SK-N-SH (cell line): ENCODE results near the gene ITGA6. TPM values are rescaled to one million over a fixed set of nuclear protein-coding genes. Genes with fewer than 3 reads are reported as not detected.

Experiments
- CTCF ChIA-PET: fragments of 300-600, 350-600 bp; formaldehyde crosslinking; extraction: SDS; loops from one replicate; lab custom pipeline; 2021; lab: Yijun Ruan, JAX
- POLR2A ChIA-PET: fragments of 350-600 bp; sonication (Branson Sonifier 250); formaldehyde crosslinking; extraction: SDS; loops from one replicate; lab custom pipeline; 2020; ENCODE audit warnings: antibody characterized with exemption, inconsistent platforms; lab: Yijun Ruan, JAX
- DNase-seq: peaks from one replicate; pipeline ENCODE4 v3.0.0; 2012
- H2AFZ ChIP-seq: fragments of 200-600 bp; sonication (generic); 2 replicates; pipeline ENCODE4 v1.8.1; 2016; ENCODE audit warnings: antibody characterized with exemption, mild to moderate bottlenecking, low read depth
- H3F3A ChIP-seq: fragments of 200-600 bp; sonication (generic); replicated peaks from 2 replicates; pipeline ENCODE3; 2016; ENCODE audit warnings: antibody characterized with exemption, mild to moderate bottlenecking; ENCODE audit not compliant: insufficient read depth
- H3K27ac ChIP-seq, 2 experiments: fragments of 200-500 bp in 1 of 2; fragments of 200-600 bp in 1 of 2; sonication (Bioruptor generic) in 1 of 2; sonication (generic), shearing (Covaris generic) in 1 of 2; 2 replicates each; pipeline versions ENCODE4 v1.5.1 to v1.6.1; 2014 to 2016; ENCODE audit warnings: low read depth in 2 of 2, inconsistent platforms in 1 of 2, low read length in 1 of 2, mild to moderate bottlenecking in 1 of 2, mixed read lengths in 1 of 2
- H3K27me3 ChIP-seq: fragments of 200-600 bp; sonication (generic), shearing (Covaris generic); 2 replicates; pipeline ENCODE4 v1.6.1; 2016; ENCODE audit warnings: mixed run types; ENCODE audit not compliant: insufficient read depth
- H3K36me3 ChIP-seq, 2 experiments: fragments of 200-500 bp in 1 of 2; fragments of 200-600 bp in 1 of 2; sonication (Bioruptor generic) in 1 of 2; sonication (generic) in 1 of 2; replicated peaks in 1 of 2; 2 replicates each; pipeline versions ENCODE3 to v1.5.1; 2014 to 2016; ENCODE audit warnings: low read length in 1 of 2, mild to moderate bottlenecking in 1 of 2; ENCODE audit not compliant: insufficient read depth in 2 of 2, control insufficient read depth in 1 of 2
- H3K4me1 ChIP-seq, 2 experiments: fragments of 200-500 bp in 1 of 2; fragments of 200-600 bp in 1 of 2; sonication (Bioruptor generic) in 1 of 2; sonication (generic), shearing (Covaris generic) in 1 of 2; 2 replicates each; pipeline versions ENCODE4 v1.5.1 to v1.6.1; 2014 to 2016; ENCODE audit warnings: low read depth in 1 of 2, low read length in 1 of 2, mixed run types in 1 of 2; ENCODE audit not compliant: insufficient read depth in 2 of 2, control insufficient read depth in 1 of 2
- H3K4me2 ChIP-seq: fragments of 200-600 bp; sonication (generic), shearing (Covaris generic); 2 replicates; pipeline ENCODE4 v1.6.1; 2017; ENCODE audit warnings: mixed run types
- H3K4me3 ChIP-seq, 2 experiments: fragments of 200-500 bp in 1 of 2; fragments of 200-600 bp in 1 of 2; sonication (Bioruptor generic) in 1 of 2; sonication (generic), shearing (Covaris generic) in 1 of 2; 2 replicates each; pipeline versions ENCODE4 v1.5.1 to v1.8.1; 2014 to 2016; ENCODE audit warnings: low read depth in 2 of 2, inconsistent platforms in 1 of 2, low read length in 1 of 2, mild to moderate bottlenecking in 1 of 2, mixed read lengths in 1 of 2, moderate library complexity in 1 of 2
- H3K79me2 ChIP-seq: fragments of 200-600 bp; sonication (generic); 2 replicates; pipeline ENCODE4 v1.8.1; 2017; ENCODE audit warnings: mild to moderate bottlenecking; ENCODE audit not compliant: insufficient read depth
- H3K9ac ChIP-seq: fragments of 200-600 bp; sonication (generic); 2 replicates; pipeline ENCODE4 v1.6.1; 2017; ENCODE audit warnings: mixed run types
- H3K9me2 ChIP-seq: fragments of 200-600 bp; sonication (generic); 2 replicates; pipeline ENCODE4 v1.6.1; 2017; ENCODE audit warnings: mixed run types
- H3K9me3 ChIP-seq: fragments of 200-600 bp; sonication (generic); 2 replicates; pipeline ENCODE4 v1.6.1; 2017; ENCODE audit warnings: mixed run types, mild to moderate bottlenecking, moderate library complexity
- H4K20me1 ChIP-seq: fragments of 200-600 bp; sonication (generic); 2 replicates; pipeline ENCODE4 v1.6.1; 2017; ENCODE audit warnings: mild to moderate bottlenecking, mixed run types; ENCODE audit not compliant: insufficient read depth
- CTCF ChIP-seq: fragments of 200-600 bp; sonication (generic); IDR thresholded peaks from 2 replicates; pipeline ENCODE4 v1.6.1; 2017; ENCODE audit warnings: antibody characterized with exemption, mild to moderate bottlenecking, moderate library complexity
- ELF1 ChIP-seq: IDR thresholded peaks from 2 replicates; pipeline ENCODE4 v1.4.0; 2012
- EZH2phosphoT487 ChIP-seq: fragments of 200-600 bp; sonication (generic); IDR thresholded peaks from 2 replicates; pipeline ENCODE4 v1.6.1; 2017; ENCODE audit warnings: low read depth, mixed run types, mild to moderate bottlenecking, antibody characterized with exemption, moderate library complexity, borderline replicate concordance
- FOSL2 ChIP-seq: IDR thresholded peaks from 2 replicates; pipeline ENCODE4 v1.4.0; 2012; ENCODE audit warnings: low read depth, mild to moderate bottlenecking, moderate library complexity, borderline replicate concordance
- FOXJ3 ChIP-seq: sonication (generic); formaldehyde crosslinking; IDR thresholded peaks from 2 replicates; pipeline ENCODE4 v1.5.1; 2020; ENCODE audit warnings: mild to moderate bottlenecking, missing genetic modification reagents
- FOXM1 ChIP-seq: IDR thresholded peaks from 2 replicates; pipeline ENCODE4 v1.4.0; 2012; ENCODE audit warnings: low read depth, mild to moderate bottlenecking
- GABPA ChIP-seq: IDR thresholded peaks from 2 replicates; pipeline ENCODE4 v1.4.0; 2012; ENCODE audit warnings: low read depth, mild to moderate bottlenecking
- GATA2 ChIP-seq: sonication (generic); formaldehyde crosslinking; IDR thresholded peaks from 2 replicates; pipeline ENCODE4 v1.5.0; 2020; ENCODE audit warnings: mild to moderate bottlenecking, missing genetic modification reagents
- JUND ChIP-seq: IDR thresholded peaks from 2 replicates; pipeline ENCODE4 v1.4.0; 2012
- MEF2A ChIP-seq: IDR thresholded peaks from 2 replicates; pipeline ENCODE4 v1.4.0; 2012; ENCODE audit warnings: low read depth, borderline replicate concordance
- NRF1 ChIP-seq: IDR thresholded peaks from 2 replicates; pipeline ENCODE4 v1.6.1; 2012; ENCODE audit warnings: low read depth, mild to moderate bottlenecking, low read length
- SMC3 ChIP-seq: IDR thresholded peaks from 2 replicates; pipeline ENCODE4 v1.6.1; 2012; ENCODE audit warnings: low read depth, low read length, improper control_type of control experiment
- TAF1 ChIP-seq: IDR thresholded peaks from 2 replicates; pipeline ENCODE4 v1.6.1; 2012; ENCODE audit warnings: low read depth, mild to moderate bottlenecking, low read length, moderate library complexity, borderline replicate concordance
- TCF12 ChIP-seq: IDR thresholded peaks from 2 replicates; pipeline ENCODE4 v1.4.0; 2012
- TEAD4 ChIP-seq: IDR thresholded peaks from 2 replicates; pipeline ENCODE4 v1.4.0; 2012; ENCODE audit warnings: mild to moderate bottlenecking, borderline replicate concordance; ENCODE audit not compliant: insufficient read depth
- YY1 ChIP-seq: IDR thresholded peaks from 2 replicates; pipeline ENCODE4 v1.4.0; 2012; ENCODE audit warnings: low read depth, mild to moderate bottlenecking
- polyA plus RNA-seq, 3 experiments: library from polyadenylated mRNA; depleted of rRNA; stranded (reverse); fragments of >200 nt; gene quantifications; 2 replicates each; pipeline ENCODE4 v1.2.3, GENCODE V29; 2012
- TF ChIP-seq, protein P1 (sequence below): fragments of 150-350 bp; IDR thresholded peaks from 2 replicates; pipeline ENCODE4 v1.6.1; 2016; ENCODE audit warnings: mild to moderate bottlenecking, low read depth, low read length
- TF ChIP-seq, protein P2 (sequence below): IDR thresholded peaks from 2 replicates; pipeline ENCODE4; 2012

Gene ITGA6
- polyA plus RNA-seq, 1 of the 3 experiments (the other 2 are of a cell fraction) = 26.0 TPM

DNA sequence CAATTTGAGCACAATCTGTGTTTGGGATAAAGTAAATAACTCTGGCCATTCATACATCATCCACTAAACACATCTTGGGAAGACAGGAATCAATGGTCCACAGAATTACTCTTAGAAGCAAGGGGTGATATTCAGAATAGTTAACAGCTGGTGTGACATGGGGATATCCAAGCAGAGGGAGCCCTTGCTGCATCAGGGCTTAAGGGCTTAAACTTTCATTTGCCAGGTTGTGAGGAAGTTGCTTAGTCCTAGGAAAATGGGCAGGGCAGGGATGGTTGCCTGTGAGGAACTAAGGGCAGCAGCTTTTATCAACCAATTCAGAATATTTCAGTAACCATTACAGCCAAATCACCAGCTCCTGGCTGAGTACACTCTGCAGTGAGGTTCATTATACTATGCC is 2.0 kb upstream of the ITGA6 start:
- H3K79me2 ChIP-seq = peaks cover 35% of the 10 kb centered on the region
- CTCF ChIA-PET = interaction anchor here (0.9 to 1.6 kb wide), 3 partner anchors 12 to 37 kb away, joined by 3 to 4 read pairs (median 3); no protein-coding TSS in a partner anchor
- no peak overlapping the region for H2AFZ ChIP-seq
- H3K27ac ChIP-seq = no peak overlapping the region
- no peak overlapping the region for H3K4me3 ChIP-seq
- no peak for DNase-seq
- H4K20me1 ChIP-seq = peaks cover 10% of the 10 kb centered on the region
- H3K9me2 ChIP-seq = no peaks in the 10 kb centered on the region
- no peaks in the 10 kb centered on the region for H3F3A ChIP-seq
- H3K36me3 ChIP-seq = no peaks in the 10 kb centered on the region
- H3K4me1 ChIP-seq = peaks cover 7% of the 10 kb centered on the region in 2 experiments; a peak in 1 of 4 replicates
- POLR2A ChIA-PET = no interaction called here
- no peak overlapping the region for H3K9ac ChIP-seq
- TF ChIP-seq FOXM1 (no peak), SMC3 (no peak), GABPA (no peak), TCF12 (no peak), ELF1 (no peak), JUND (no peak), FOSL2 (no peak), MEF2A (no peak), NRF1 (no peak), TAF1 (no peak), YY1 (no peak), GATA2 (CRISPR knock-in tag) (no peak), EZH2phosphoT487 (no peak), CTCF (no peak), FOXJ3 (CRISPR knock-in tag) (no peak), TEAD4 (no peak)
- TF ChIP-seq, protein P1, sequence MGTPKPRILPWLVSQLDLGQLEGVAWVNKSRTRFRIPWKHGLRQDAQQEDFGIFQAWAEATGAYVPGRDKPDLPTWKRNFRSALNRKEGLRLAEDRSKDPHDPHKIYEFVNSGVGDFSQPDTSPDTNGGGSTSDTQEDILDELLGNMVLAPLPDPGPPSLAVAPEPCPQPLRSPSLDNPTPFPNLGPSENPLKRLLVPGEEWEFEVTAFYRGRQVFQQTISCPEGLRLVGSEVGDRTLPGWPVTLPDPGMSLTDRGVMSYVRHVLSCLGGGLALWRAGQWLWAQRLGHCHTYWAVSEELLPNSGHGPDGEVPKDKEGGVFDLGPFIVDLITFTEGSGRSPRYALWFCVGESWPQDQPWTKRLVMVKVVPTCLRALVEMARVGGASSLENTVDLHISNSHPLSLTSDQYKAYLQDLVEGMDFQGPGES = no peak
- TF ChIP-seq, protein P2, sequence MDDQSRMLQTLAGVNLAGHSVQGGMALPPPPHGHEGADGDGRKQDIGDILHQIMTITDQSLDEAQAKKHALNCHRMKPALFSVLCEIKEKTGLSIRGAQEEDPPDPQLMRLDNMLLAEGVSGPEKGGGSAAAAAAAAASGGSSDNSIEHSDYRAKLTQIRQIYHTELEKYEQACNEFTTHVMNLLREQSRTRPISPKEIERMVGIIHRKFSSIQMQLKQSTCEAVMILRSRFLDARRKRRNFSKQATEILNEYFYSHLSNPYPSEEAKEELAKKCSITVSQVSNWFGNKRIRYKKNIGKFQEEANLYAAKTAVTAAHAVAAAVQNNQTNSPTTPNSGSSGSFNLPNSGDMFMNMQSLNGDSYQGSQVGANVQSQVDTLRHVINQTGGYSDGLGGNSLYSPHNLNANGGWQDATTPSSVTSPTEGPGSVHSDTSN = no peak
- no peaks in the 10 kb centered on the region for H3K27me3 ChIP-seq
- H3K4me2 ChIP-seq = no peak overlapping the region
- H3K9me3 ChIP-seq = no peaks in the 10 kb centered on the region
